ENCODE results near the gene GALNT17.

The GALNT17 gene

GRCh38 chr7:71388181-71388580 is 256.2 kb downstream of the GALNT17 start:
- Histone ChIP-seq H3K4me3 (ENCODE audit: low read length, poor library complexity, severe bottlenecking) (no peak overlapping the region), H3K9ac (ENCODE audit: low read depth, low read length, poor library complexity, severe bottlenecking) (no peak overlapping the region), H3K4me1 (ENCODE audit: insufficient read depth, low read length, poor library complexity, severe bottlenecking) (no peaks in the 10 kb centered on the region), H3F3A (ENCODE audit: low read depth) (no peaks in the 10 kb centered on the region), H3K9me3 (ENCODE audit: insufficient read depth, low read depth, low read length) (no peaks in the 10 kb centered on the region; the same call in 1 of the 2 replicates), H4K20me1 (ENCODE audit: insufficient read depth, low read length, poor library complexity, severe bottlenecking) (no peaks in the 10 kb centered on the region), H3K79me2 (ENCODE audit: insufficient read depth, low read length) (no peaks in the 10 kb centered on the region), H2AFZ (ENCODE audit: low read length) (no peak overlapping the region), H3K4me2 (ENCODE audit: low read depth, low read length, poor library complexity, severe bottlenecking) (no peak overlapping the region), H3K9me2 (replicated peaks; ENCODE audit: low read depth, low read length) (no peaks in the 10 kb centered on the region), H3K36me3 (ENCODE audit: insufficient read depth, low read length) (no peaks in the 10 kb centered on the region), H3K27me3 (ENCODE audit: insufficient read depth, low read length, poor library complexity, severe bottlenecking) (no peaks in the 10 kb centered on the region)
- no peak for TF ChIP-seq EZH2phosphoT487 (IDR thresholded peaks at IDR 0.05; ENCODE audit: borderline replicate concordance)
- no peak for TF ChIP-seq CTCF (conservative IDR thresholded peaks at IDR 0.05; ENCODE audit: low read length)

DNA sequence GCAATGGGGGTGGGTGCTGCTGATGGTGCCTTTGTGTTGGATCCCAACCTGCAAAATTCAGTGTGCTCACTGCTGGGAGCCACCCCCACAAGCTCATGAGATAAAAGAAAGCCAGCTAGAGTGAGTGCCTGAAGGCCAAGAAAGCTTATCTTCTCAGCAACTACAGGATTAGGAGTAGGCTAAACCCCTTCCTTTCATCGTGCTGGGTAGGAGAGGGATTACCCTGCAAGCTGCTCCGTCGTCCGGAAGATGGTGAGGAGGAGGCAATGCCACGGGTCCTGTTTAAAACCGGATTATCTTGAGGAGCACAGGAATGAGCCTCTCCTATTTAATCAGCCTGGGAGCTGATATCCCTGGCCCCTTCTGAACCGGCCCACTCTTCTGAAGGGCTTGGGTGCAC is 258.0 kb downstream of the GALNT17 start:
- Histone ChIP-seq H2AFZ (ENCODE audit: low read length) (no peak overlapping the region), H3F3A (ENCODE audit: low read depth) (no peaks in the 10 kb centered on the region), H3K9me3 (ENCODE audit: insufficient read depth, low read depth, low read length) (no peaks in the 10 kb centered on the region), H3K4me3 (ENCODE audit: low read length, poor library complexity, severe bottlenecking) (no peak overlapping the region), H3K9ac (ENCODE audit: low read depth, low read length, poor library complexity, severe bottlenecking) (no peak overlapping the region), H4K20me1 (ENCODE audit: insufficient read depth, low read length, poor library complexity, severe bottlenecking) (no peaks in the 10 kb centered on the region), H3K36me3 (ENCODE audit: insufficient read depth, low read length) (no peaks in the 10 kb centered on the region), H3K27me3 (ENCODE audit: insufficient read depth, low read length, poor library complexity, severe bottlenecking) (no peaks in the 10 kb centered on the region), H3K4me1 (ENCODE audit: insufficient read depth, low read length, poor library complexity, severe bottlenecking) (no peaks in the 10 kb centered on the region), H3K4me2 (ENCODE audit: low read depth, low read length, poor library complexity, severe bottlenecking) (no peak overlapping the region), H3K79me2 (ENCODE audit: insufficient read depth, low read length) (no peaks in the 10 kb centered on the region), H3K9me2 (replicated peaks; ENCODE audit: low read depth, low read length) (no peaks in the 10 kb centered on the region)
- TF ChIP-seq EZH2phosphoT487 (IDR thresholded peaks at IDR 0.05; ENCODE audit: borderline replicate concordance): no peak
- no peak for TF ChIP-seq CTCF (conservative IDR thresholded peaks at IDR 0.05; ENCODE audit: low read length)

GRCh38 chr7:71393661-71394060 is 261.7 kb downstream of the GALNT17 start:
- H2AFZ ChIP-seq (ENCODE audit: low read length): no peak overlapping the region
- TF ChIP-seq CTCF (conservative IDR thresholded peaks at IDR 0.05; ENCODE audit: low read length): no peak
- TF ChIP-seq EZH2phosphoT487 (IDR thresholded peaks at IDR 0.05; ENCODE audit: borderline replicate concordance): no peak
- H4K20me1 ChIP-seq (ENCODE audit: insufficient read depth, low read length, poor library complexity, severe bottlenecking): no peaks in the 10 kb centered on the region

More at GRCh38 chr7:71393661-71394060, 261.7 kb downstream of the GALNT17 start:
- H3K9me2 ChIP-seq (replicated peaks; ENCODE audit: low read depth, low read length): no peaks in the 10 kb centered on the region
- H3K79me2 ChIP-seq (ENCODE audit: insufficient read depth, low read length): no peaks in the 10 kb centered on the region
- no peak overlapping the region for H3K4me2 ChIP-seq (ENCODE audit: low read depth, low read length, poor library complexity, severe bottlenecking)
- H3K36me3 ChIP-seq (ENCODE audit: insufficient read depth, low read length): no peaks in the 10 kb centered on the region
- H3K4me1 ChIP-seq (ENCODE audit: insufficient read depth, low read length, poor library complexity, severe bottlenecking): no peaks in the 10 kb centered on the region
- no peak overlapping the region for H3K4me3 ChIP-seq (ENCODE audit: low read length, poor library complexity, severe bottlenecking)
- no peak overlapping the region for H3K9ac ChIP-seq (ENCODE audit: low read depth, low read length, poor library complexity, severe bottlenecking)
- H3K9me3 ChIP-seq (ENCODE audit: insufficient read depth, low read depth, low read length): no peaks in the 10 kb centered on the region
- no peaks in the 10 kb centered on the region for H3K27me3 ChIP-seq (ENCODE audit: insufficient read depth, low read length, poor library complexity, severe bottlenecking)
- no peaks in the 10 kb centered on the region for H3F3A ChIP-seq (ENCODE audit: low read depth)

All from Loucy (cell line).